ENCODE measurements around the gene PHF20. TPM values are rescaled to one million over a fixed set of nuclear protein-coding genes. Genes with fewer than 3 reads are reported as not detected.

The PHF20 gene
- total and polyA plus RNA-seq, 2 of the 8 experiments (the other 6 are each of a cell fraction or from before 2014, with no cell fraction given), result 25.6 to 70.1 TPM

GRCh38 chr20:35807877-35808276 is 36.1 kb downstream of the PHF20 start (continued):
- TF ChIP-seq KDM4A (IDR thresholded peaks at IDR 0.05; ENCODE audit: low read depth, low read length, severe bottlenecking), result no peak
- no peak for TF ChIP-seq BRCA1 (IDR thresholded peaks at IDR 0.05; ENCODE audit: low read depth, low read length)
- TF ChIP-seq MAX (IDR thresholded peaks at IDR 0.05), result no peak
